ENCODE data around the gene EEPD1.

Gene EEPD1

GRCh38 chr7:36203071-36203790, 50.2 kb downstream of the EEPD1 start:
- DNase-seq = no peak
- in situ Hi-C loops (cut with HindIII; ENCODE audit: low pct_ligation_motif_present, low sequenced_read_pairs) = no loop called here
- TF ChIP-seq CTCF (IDR thresholded peaks at IDR 0.05; ENCODE audit: low read depth, low read length, missing control alignments) = no peak
- Histone ChIP-seq H3K27ac (no peak overlapping the region), H3K4me3 (ENCODE audit: low read depth, low read length) (no peak overlapping the region), H3K36me3 (replicated peaks) (no peaks in the 10 kb centered on the region), H3K27me3 (replicated peaks) (no peaks in the 10 kb centered on the region)

GRCh38 chr7:36204044-36204663, 51.1 kb downstream of the EEPD1 start:
- Histone ChIP-seq H3K36me3 (replicated peaks) (no peaks in the 10 kb centered on the region), H3K27ac (no peak overlapping the region), H3K27me3 (replicated peaks) (no peaks in the 10 kb centered on the region), H3K4me3 (ENCODE audit: low read depth, low read length) (no peak overlapping the region)
- no peak for TF ChIP-seq CTCF (IDR thresholded peaks at IDR 0.05; ENCODE audit: low read depth, low read length, missing control alignments)
- in situ Hi-C loops (cut with HindIII; ENCODE audit: low pct_ligation_motif_present, low sequenced_read_pairs) = no loop called here
- no peak for DNase-seq

DNA sequence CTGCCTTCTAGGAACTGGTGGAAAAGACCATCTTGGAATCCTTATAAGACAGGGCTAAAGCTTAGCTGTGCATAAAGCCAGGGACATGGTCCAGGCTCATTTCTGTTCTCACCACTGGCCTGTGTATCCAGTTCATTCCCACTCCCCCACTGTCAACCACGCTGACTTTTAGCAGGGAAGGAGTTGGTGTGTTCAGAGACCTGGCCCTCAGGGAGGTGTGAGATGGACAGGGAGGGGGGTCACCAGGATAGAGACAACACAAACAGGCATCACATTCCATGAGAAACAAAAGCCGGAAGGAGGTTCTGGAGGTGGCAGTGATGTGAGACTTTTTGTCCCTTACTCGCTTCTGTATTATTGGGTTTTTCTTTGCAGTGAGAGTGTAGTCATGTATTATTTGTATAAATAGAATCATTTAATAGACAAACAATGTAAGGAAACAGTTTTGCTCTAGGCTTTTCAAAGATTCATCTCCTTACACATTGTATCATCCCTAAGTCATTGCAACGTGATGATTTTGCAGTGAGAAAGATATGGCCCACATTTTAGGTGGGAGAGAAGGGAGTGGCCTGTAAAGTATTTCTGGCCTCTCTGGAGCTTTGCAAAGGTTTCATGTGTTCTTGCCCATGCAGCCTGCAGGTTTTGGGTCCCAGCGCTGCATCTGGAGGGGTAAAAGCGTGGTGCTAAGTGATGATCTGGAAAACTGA, 52.0 kb downstream of the EEPD1 start:
- Histone ChIP-seq H3K27ac (no peak overlapping the region), H3K36me3 (replicated peaks) (no peaks in the 10 kb centered on the region), H3K4me3 (ENCODE audit: low read depth, low read length) (no peak overlapping the region), H3K27me3 (replicated peaks) (no peaks in the 10 kb centered on the region)
- no peak for TF ChIP-seq CTCF (IDR thresholded peaks at IDR 0.05; ENCODE audit: low read depth, low read length, missing control alignments)
- DNase-seq = no peak
- in situ Hi-C loops (cut with HindIII; ENCODE audit: low pct_ligation_motif_present, low sequenced_read_pairs) = no loop called here

DNA sequence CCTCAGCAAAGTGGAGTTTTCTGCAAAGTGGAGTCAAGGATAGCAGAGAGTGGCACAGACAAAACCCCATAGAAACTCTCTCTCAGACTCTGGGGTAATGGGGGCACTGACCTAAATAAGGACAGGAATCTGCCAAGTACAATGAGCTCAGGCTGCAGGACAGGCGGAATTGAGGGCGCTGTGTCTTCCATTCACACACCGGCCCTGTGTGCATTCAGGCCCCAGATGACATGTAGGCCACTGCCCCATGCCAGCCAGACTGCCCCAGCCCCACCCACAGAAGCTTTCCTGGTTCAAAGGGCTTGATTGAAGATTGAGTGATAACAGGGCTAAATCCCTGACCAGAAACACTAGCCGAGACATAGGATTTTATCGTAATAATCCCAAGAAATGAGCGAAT, 52.7 kb downstream of the EEPD1 start:
- in situ Hi-C loops (cut with HindIII; ENCODE audit: low pct_ligation_motif_present, low sequenced_read_pairs) = no loop called here
- Histone ChIP-seq H3K4me3 (ENCODE audit: low read depth, low read length) (no peak overlapping the region), H3K27me3 (replicated peaks) (no peaks in the 10 kb centered on the region), H3K36me3 (replicated peaks) (no peaks in the 10 kb centered on the region), H3K27ac (no peak overlapping the region)
- no peak for TF ChIP-seq CTCF (IDR thresholded peaks at IDR 0.05; ENCODE audit: low read depth, low read length, missing control alignments)
- DNase-seq = no peak

DNA sequence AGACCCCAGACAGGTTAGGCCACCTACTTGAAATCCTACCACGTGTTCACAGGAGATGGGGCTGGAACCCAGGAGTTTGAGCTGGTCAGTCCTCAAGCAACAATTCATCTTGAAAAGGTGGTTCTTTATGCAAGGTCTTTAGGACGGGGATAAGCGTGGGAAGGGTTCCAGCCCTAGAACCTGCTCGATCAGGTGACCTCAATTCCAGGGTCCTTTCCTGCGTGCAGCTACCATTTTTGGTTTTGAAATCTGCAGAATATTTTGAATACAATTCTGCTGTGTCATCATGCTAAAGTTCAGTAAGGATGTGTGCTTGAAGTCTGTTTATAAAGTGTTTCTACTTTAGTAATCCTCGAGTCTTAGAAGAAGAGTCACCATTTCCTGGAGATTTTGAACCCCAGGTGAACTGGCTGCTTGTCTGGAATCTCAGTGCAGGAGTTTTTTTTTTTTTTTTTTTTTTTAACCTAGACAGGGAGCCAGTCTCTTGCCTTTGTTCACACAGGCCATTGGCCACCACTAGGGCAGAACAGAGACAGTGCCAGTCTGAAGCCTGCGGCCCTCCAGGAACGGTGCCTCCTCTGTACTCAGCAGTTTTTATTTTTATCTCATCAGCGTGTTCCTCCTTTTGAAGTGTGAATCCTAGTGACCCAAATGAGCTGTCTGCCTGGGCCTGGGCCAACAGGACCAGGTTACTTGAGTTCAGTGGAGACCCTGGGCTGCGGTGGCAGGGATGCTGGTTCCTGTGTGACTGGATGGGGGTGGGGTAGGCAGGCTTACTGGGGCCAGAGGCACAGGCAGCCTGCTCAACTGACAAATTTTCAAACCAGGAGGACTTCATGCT, 54.6 kb downstream of the EEPD1 start:
- in situ Hi-C loops (cut with HindIII; ENCODE audit: low pct_ligation_motif_present, low sequenced_read_pairs) = no loop called here
- Histone ChIP-seq H3K36me3 (replicated peaks) (no peaks in the 10 kb centered on the region), H3K27me3 (replicated peaks) (no peaks in the 10 kb centered on the region), H3K4me3 (ENCODE audit: low read depth, low read length) (no peak overlapping the region), H3K27ac (peak overlapping the region; percentile 65)
- TF ChIP-seq CTCF (IDR thresholded peaks at IDR 0.05; ENCODE audit: low read depth, low read length, missing control alignments) = peak; percentile 49
- peak; percentile 70 for DNase-seq

Data from brain microvascular endothelial cell (primary cell).